T-helper 1 cell (primary cell): ENCODE data around the gene THRSP.
"Not testable (repeated sequence)": the region's sequence is repeated elsewhere in the genome, so short reads cannot be mapped to it uniquely, and the experiment has no call there.

Experiments used
- DNase-seq, 5 donors: peaks; one replicate each; pipeline ENCODE4 v3.0.0-alpha.2; 2012 to 2020

The THRSP gene

DNA sequence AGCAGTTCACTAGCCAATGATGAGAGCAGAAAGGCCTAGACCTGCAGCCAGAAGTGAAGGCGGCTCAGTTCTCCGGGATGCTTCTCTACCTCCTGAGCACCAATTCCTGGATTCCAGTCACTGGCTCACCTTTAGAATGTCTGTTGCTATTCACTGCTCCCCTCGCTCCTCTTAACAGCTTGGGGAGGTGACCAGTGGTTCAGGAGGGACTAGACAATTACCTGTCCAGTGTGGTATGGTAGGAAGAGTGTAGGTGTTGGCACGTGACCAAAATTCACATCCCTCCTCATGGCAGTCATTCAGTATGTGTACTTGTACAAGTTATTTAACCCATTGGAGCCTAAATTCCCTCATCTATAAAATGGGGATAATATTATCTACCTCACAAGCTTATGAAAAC, 4.0 kb downstream of the THRSP start:
- no peak for DNase-seq

DNA sequence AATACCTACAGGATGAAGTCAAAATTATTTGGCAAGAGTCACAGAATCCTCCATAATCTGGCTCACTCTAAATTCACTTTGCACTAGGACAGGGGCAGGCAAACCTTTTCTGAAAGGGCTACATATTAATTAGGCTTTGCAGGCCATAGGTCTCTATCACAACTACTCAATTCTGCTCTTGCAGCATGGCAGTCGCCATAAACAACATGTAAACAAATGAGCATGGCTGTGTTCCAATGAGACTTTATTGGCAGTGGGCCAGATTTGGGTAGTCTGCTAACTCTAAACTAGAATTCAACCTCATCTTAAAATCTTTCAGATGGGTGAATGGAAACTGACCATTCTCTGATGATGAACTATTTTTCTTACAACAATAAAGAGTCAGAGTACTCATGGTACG, 5.8 kb downstream of the THRSP start:
- DNase-seq: no peak

DNA sequence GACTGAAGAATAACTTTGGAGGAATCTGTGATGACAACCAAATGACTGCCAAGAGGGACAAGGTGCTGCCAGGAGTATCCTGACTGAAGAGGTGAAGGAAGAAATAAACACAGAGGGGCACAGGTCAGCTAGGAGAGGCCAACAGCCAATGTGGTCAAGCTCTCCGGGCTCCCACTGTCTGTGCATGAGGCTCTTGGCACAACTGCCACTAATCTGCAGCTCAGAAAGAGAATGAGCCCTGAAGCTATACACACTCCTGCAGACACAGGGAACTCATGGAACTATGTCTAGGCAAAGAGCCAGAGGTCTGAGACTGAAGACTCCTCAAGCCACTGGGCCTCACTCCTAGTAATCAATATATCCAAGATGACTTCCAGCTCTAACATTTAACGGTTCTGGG, 7.0 kb downstream of the THRSP start:
- DNase-seq: no peak

DNA sequence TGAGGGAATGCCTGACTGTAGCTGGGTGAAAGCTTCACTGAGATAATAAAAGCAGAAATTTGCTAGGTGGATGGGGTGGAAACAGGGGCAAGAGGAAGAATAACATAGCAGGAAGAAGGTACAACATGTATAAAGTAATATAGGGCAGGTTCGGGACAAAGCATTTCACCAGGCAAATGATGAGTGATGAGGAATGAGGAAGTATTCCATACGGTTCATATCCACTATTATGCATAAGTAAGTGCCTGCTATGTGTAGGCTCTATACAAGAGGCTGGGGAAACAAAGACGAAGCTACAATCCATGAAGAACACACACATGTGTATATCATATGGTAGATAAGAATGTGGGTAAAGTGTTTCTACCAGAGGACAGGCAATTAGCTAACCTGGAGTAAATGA, 8.1 kb downstream of the THRSP start:
- DNase-seq: no peak

DNA sequence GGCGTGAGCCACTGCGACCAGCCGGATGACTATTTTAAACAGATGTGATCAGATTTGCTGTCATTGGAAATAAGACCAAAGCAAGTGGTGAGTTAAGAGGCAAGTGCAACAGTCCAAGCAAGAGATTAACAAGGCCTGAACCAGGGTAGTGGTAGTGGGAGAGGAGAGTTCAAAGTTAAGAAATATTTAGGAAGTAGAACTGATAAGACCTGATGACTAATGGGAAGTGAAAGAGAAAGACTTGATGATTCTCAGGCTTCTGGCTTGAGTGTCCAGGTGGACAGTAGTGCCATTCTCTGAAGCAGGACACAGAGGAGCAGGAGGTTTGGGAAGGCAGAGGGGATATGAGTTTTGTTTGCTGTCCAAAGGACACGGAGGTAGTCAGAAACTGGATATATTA, 8.8 kb downstream of the THRSP start:
- no peak for DNase-seq

DNA sequence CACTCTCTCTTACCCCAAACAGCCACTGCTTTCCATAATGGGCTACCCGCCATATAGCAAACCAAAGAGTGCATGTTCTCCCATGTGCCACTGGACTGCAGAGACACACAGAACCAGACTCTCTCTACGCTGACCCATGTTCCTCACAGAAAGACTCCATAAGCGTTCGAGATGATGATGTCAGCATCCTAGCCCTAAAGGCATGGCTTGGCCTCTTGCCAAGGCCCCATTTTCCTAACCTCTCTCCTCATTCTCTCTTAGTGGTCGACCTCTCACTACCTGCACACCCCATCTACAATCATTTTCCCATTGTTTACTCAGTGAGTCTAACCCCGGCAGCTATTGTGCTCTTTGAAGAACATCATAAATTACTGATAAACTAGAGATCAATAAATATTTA, 11.1 kb downstream of the THRSP start:
- DNase-seq: no peak

DNA sequence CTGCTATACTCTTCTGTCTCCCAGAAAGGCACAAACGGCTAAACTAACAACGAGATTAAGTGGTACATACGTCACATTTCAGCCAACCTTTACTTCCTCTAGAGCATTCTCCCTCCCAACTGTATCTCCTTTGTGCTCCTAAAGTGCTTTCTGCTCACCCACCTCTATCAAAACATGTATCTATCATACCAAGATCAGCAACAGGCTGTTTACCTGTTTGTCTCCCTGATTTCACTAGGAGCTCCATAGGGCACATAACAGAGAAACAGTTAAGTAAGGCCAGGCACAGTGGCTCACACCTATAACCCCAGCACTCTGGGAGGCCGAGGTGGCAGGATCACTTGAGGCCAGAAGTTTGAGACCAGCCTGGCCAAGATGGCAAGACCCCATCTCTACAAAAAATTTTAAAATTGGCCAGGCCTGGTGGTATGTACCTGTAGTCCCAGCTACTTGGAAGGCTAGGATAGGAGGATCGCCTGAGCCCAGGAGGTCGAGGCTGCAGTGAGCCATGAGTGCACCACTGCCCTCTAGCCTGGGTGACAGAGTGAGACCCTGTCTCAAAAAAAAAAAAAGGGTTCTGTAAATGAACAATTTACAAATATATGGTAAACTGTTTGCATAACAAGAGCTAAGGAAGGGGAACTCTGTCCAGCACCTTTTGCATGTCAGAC, 13.2 kb downstream of the THRSP start:
- DNase-seq: no peak

DNA sequence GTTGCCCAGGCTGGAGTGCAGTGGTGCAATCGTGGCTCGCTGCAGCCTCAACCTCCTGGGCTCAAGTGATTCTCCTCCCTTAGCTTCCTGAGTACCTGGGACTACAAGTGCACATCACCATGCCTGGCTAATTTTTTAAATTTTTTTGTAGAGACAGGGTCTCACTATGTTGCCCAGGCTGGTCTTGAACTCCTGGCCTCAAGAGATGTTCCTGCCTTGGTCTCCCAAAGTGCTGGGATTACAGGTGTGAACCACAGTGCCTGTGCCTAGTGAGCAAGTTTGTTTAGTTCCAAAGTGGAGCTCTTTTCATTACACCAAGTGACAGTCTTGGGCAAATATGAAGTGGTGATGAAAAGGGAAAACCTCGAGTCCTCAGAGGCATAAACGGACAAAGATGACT, 13.9 kb downstream of the THRSP start:
- not testable (repeated sequence) for DNase-seq

DNA sequence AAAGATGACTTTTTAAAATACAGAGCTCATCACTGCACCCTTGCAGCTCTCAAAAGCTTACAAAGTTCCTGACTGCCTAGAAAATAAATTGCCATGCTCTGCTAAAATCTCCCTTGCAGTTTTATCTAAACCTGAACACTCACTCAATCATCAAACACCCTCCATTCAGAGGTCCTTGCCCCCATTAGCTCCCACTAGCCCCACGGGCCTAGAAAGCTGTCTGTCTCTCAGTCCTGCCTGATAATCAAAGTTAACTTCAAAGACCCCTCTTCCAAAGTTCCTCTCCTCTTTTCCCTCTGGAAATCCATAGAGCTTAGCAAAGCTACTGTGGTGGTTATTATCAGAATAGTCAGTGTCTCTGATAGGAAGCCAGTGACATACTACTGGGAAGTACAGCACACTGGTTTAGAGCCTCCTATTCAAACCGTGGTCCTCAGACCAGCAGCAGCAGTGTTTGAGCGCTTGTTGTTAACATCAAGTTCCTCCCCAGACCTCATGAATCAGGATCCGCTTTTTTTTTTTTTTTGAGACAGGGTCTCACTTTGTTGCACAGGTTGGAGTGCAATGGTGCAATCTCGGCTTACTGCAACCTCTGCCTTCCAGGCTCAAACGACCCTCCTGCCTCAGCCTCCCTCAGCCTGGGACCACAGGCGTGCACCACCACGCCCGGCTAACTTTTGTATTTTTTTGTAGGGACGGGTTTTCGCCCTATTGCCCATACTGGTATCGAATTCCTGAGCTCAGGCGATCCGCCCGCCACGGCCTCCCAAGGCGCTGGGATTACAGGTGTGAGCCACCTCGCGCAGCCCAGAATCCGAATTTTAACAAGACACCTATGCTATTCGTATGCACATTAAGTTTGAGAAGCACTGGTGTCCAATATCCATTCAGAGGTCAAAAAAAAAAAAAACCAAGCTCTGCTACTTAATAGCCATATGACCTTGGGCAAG, 14.8 kb downstream of the THRSP start:
- no peak for DNase-seq

DNA sequence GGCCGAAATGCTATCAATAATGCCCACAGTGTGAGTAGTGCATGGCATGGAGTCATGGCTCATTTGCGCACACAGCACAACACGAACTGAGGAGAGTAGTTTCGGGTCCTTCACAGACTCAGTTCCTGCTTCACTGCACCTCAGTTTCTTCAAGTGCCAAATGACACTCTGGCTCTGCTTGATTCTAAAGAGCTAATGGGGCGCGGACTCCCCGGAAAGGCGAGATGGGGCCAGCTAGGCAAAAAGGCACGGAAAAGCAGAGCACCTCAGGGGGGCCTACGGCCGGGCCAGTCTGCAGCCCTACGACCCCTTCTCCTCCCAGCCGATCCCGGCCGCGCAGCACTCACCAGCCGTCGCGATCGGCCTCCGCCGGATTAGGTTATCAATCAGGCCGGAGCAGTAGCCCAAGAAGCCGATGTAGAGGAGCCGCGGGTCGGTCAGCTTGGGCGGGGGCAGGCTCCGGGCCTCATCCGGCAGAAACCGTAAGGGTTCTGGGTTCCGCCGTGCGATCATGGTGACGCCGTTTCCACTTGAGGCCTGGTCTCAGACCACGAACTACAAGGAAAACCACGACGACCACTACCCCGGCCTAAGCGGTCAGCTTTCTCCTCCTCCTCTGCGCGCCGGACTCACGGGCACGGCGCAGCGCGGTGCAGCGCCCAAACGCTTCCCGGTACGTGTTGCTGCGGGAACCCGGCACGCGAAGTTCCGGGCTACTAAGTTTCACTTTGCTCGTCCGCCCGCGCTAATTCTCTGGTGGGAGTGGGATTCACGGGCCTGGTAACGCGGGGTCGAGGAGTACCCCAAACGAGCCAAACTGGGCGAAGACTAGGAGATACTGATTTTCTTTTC, 15.8 kb downstream of the THRSP start, which contains the start of gene NDUFC2:
TSS of gene NDUFC2 (minus strand) at position 631 of the 852 bp plus-strand sequence. CDS start at position 513, 118 bp downstream.
- DNase-seq: peak; percentile 19 to 82 (median 37)

DNA sequence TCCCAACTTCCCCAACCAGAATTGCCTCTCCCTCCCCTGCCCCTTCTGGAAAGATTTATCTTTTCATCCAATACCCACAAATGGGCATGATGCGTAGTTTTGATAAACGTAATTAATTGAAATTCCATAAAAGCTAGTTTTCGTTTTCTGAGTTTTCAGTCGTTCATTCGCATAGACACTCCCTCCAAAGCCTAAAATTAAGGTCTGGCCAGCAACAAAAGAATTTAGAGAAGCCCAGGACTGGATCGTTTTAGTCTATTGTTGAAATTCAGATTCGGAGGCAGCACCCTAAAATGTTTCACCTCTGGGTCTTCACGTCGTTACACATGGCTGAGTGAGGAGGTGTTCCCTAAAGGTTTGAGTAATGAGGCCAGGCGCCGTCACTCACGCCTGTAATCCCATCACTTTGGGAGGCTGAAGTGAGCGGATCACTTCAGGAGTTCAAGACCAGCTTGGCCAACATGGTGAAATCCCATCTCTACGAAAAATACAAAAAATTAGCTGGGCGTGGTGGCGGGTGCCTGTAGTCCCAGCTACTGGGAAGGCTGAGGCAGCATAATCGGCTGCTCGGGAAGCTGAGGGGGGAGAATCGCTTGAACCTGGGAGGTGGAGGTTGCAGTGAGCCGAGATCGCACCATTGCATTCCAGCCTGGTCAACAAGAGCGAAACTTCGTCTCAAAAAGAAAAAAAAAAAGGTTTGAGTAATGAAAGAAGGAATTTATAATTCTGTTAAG, 16.6 kb downstream of the THRSP start:
- no peak for DNase-seq

DNA sequence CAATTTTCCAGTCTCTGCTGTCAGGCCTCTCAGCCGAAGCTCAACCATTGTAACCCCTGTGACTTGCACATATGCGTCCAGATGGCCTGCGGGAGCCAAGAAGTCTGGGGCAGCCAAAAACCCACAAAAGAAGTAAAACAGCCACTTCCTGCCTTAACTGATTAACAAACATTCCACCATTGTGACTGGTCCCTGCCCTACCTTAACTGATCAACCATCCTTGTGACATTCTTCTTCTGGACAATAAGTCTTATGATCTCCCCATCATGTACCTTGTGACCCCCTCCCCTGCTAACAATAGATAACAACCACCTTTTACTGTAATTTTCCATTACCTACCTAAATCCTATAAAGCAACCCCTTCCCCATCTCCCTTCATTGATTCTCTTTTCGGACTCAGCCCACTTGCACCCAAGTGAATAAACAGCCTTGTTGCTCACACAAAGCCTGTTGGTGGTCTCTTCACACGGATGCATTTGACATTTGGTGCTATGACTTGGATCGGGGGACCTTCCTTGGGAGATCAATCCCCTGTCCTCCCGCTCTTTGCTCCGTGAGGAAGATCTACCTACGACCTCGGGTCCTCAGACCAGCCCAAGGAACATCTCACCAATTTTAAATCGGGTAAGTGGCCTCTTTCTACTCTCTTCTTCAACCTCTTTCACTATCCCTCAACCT, 17.3 kb downstream of the THRSP start:
- no peak for DNase-seq

DNA sequence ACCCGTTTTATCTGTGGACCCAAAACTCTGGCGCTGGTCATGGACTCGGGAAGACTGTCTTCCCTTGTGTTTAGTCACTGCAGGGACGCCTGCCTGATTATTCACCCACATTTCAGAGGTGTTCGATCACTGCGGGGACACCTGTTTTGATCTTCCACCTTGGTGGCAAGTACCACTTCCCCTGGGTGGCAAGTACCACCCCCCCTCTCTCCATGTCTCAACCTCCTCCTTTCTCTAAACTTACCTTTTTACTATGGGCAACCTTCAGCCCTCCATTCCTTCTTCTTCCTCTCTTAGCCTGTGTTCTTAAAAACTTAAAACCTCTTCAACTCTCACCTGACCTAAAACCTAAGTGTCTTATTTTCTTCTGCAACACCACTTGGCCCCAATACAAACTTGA, 17.9 kb downstream of the THRSP start:
- DNase-seq: no peak

DNA sequence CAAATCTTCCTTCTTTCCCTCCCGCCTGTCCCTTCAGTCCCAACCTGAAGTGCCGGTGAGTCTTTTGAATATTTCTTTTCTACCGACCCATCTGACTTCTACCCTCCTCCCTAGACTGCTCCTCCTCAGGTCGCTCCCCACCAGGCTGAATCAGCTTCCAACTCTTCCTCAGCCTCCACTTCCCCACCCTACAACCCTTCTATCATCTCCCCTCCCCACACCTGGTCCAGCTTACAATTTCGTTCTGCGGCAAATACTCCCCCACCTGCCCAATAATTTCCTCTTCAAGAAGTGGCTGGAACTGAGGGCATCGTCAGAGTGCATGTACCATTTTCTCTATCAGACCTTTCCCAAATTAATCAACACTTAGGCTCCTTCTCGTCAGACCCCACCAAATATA, 18.5 kb downstream of the THRSP start:
- DNase-seq: no peak

DNA sequence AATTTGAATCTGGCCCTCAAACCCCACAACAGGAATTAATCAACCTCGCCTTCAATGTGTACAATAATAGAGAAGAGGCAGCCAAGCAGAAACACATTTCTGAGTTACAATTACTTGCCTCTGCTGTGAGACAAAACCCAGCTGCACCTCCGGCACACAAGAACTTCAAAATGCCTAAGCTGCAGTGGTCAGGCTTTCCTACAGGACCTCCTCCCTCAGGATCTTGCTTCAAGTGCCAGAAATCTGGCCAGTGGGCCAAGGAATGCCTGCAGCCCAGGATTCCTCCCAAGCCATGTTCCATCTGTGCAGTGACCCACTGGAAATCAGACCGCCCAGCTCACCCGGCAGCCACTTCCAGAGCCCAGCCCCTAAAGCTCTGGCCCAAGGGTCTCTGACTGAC, 19.4 kb downstream of the THRSP start:
- no peak for DNase-seq

DNA sequence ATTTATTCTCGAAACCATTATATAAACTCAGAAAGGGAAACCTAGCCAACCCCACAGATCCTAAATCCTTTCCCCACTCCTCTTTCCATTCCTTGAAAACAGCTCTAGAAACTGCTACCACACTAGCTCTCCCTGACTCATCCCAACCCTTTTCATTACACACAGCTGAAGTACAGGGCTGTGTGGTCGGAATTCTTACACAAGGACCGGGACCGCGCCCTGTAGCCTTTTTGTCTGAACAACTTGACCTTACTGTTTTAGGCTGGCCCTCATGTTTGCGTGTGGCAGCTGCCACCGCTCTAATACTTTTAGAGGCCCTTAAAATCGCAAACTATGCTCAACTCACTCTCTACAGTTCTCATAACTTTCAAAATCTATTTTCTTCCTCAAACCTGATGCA, 20.8 kb downstream of the THRSP start:
- not testable (repeated sequence) for DNase-seq

DNA sequence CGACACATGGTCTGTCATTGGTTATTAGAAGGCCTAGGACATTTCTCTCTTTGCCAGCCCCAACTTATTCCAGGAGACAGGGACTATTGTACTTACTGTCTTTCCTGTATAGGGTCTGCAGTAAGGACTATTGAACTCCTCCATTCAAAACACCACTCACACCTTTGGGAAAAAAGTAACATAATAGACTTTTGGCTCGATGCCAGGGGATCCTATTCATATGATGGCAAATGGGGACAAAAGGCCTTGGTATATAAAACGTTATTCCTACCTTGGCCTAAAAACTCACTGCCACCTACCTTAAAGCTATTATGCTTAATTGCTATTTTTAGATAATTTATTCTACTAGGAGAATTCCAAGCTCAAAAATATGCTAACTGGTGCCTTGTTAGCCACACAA, 22.3 kb downstream of the THRSP start:
- no peak for DNase-seq

DNA sequence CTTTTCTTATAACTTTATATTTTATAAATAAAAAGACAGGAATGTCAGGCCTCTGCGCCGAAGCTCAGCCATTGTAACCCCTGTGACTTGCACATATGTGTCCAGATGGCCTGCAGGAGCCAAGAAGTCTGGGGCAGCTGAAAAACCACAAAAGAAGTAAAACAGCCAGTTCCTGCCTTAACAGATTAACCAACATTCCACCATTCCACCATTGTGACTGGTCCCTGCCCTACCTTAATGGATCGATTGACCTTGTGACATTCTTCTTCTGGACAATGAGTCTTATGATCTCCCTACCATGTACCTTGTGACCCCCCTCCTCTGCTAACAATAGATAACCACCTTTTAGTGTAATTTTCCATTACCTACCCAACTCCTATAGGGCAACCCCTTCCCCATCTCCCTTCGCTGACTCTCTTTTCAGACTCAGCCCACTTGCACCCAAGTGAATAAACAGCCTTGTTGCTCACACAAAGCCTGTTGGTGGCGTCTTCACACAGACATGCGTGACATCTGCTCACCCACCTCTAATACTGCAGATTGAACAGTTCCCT, 22.9 kb downstream of the THRSP start:
- not testable (repeated sequence) for DNase-seq

DNA sequence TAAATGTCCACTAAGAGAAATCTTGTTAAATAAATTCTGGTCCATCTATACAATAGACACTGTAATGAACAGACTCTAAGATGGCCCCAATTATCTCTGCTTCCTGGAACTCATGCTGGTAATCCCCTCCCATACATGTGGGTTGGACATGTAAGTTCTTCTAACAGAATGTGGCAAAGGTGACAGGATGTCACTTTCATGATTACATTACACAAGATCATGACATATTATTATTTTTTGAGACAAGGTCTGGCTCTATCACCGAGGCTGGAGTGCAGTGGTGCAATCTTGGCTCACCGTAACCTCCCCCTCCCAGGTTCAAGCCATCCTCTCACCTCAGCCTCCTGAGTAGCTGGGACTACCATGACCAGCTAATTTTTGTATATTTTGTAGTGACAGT, 30.6 kb downstream of the THRSP start:
- peak in 1 of 5 donors; percentile 73 for DNase-seq

DNA sequence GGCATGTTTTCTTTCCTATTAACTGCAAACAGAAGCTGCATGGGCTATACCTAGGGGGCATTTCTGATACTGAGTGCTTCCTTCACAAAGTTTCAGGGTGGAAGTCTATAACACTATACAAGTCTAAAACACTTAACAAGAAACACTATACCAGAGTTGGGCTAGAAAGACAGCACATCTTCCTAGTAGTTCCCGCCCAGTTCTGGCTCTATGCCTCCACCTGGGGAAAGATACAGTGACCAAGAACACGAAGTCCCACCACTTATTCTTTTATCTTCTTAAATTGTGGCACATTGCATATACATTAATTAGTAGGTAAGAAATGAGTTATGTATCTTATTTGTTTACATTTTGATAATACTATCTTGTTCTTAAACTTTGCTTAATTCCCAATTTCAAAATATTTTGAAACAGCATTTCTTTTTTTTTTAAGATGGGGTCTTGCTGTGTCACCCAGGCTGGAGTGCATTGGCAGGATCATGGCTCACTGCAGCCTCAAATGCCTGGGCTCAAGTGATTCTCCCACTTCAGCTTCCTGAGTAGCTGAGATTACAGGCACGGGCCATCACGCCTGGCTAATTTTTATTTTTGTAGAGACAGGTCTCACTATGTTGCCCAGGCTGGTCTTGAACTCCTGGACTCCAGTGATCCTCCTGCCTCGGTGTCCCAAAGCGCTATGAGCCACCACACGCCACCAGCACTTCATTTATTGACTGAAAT, 34.2 kb downstream of the THRSP start:
- no peak for DNase-seq

DNA sequence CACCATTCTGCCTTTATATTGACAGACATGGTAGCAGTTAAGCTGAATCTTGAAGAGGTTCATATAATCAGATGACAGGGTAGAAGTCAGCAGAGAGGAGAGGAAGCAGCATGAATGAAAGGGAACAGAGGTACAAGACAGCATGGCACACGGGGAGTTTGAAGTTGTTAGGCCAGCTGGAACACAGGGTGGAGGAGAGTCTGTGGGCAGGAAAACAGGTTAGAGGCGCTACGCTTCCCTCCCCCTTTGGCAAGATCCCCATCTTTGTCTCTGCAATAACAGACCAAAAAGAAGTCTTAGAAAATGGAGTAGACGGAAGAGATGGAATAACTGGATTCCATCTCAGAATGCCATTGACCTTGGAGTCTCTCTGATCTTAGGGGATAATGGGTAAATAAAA, 36.0 kb downstream of the THRSP start:
- no peak for DNase-seq
